Ovary (tissue), 9 donors: ENCODE results near the gene RCOR2. TPM values are rescaled to one million over a fixed set of nuclear protein-coding genes. Genes with fewer than 3 reads are reported as not detected.
A peak's percentile ranks its signal among the peaks of the same experiment; 100 is the strongest.

Experiments used
- DNase-seq, 5 donors: peaks; one replicate each; pipeline ENCODE4 v3.0.0-alpha.2; 2019 to 2020
- H3K27ac ChIP-seq, 2 donors: fragments of 200-600 bp; one replicate each; pipeline versions ENCODE4 v1.5.1 to v1.8.0; 2019 to 2022
- H3K27me3 ChIP-seq: fragments of 200-600 bp; one replicate; pipeline ENCODE4 v1.8.0; 2022
- H3K36me3 ChIP-seq: fragments of 200-600 bp; sonication (generic); one replicate; pipeline ENCODE4 v1.5.1; 2019
- H3K4me1 ChIP-seq: one replicate; pipeline ENCODE4 v1.8.1; 2013; ENCODE audit warnings: mild to moderate bottlenecking, moderate library complexity; ENCODE audit not compliant: insufficient read depth
- H3K4me3 ChIP-seq: fragments of 200-600 bp; sonication (generic); one replicate; pipeline ENCODE4 v1.5.1; 2017
- H3K9me3 ChIP-seq, 2 donors: fragments of 200-600 bp in 1 of 2; sonication (generic) in 1 of 2; one replicate each; pipeline versions ENCODE4 v1.5.1 to v1.8.1; 2013 to 2019; ENCODE audit warnings: mild to moderate bottlenecking in 1 of 2, moderate library complexity in 1 of 2
- CTCF ChIP-seq, 3 donors: fragments of 450-650 bp in 2 of 3; fragments of 200-600 bp in 1 of 3; IDR thresholded peaks; one replicate each; pipeline versions ENCODE4 v1.5.1 to v1.8.0; 2016 to 2022; ENCODE audit warnings: antibody characterized with exemption in 3 of 3, mild to moderate bottlenecking in 1 of 3
- EP300 ChIP-seq: sonication (generic); formaldehyde crosslinking; IDR thresholded peaks from one replicate; pipeline ENCODE4 v1.6.1; 2017; ENCODE audit warnings: antibody characterized with exemption
- POLR2A ChIP-seq: fragments of 450-650 bp; IDR thresholded peaks from one replicate; pipeline ENCODE4 v1.6.1; 2017; ENCODE audit warnings: antibody characterized with exemption, mild to moderate bottlenecking, moderate library complexity
- WGBS, 3 donors: extraction: QIAGEN DNeasy Blood & Tissue Kit in 1 of 3; methylation state at CpG; one replicate each; pipeline versions ENCODE4 v1.1.5 to v1.1.7; 2013 to 2017; 5-methylcytosine and 5-hydroxymethylcytosine counted together
- intact Hi-C, 4 donors: fragments of 100-400 bp; cut with DNase I; formaldehyde crosslinking; loops; one replicate each; pipeline versions ENCODE4 v1.11.0 to v1.15.1; 2022 to 2023
- polyA plus RNA-seq, 2 donors: library from polyadenylated mRNA; stranded (reverse); fragments of 200-250 nt in 1 of 2; fragments of 350-450 nt in 1 of 2; fragmentation: Illumina TruSeq in 1 of 2; extraction: RNeasy Lipid Tissue Mini Kit (QIAGEN cat#74804) in 1 of 2; gene quantifications; one replicate each; pipeline ENCODE4 v1.2.3, GENCODE V29; 2013 to 2014
- total RNA-seq, 7 donors: library from RNA; depleted of rRNA in 2 of 7; stranded (reverse); fragments of >200 nt in 2 of 7; fragmentation: NEBNext Ultra II Directional in 3 of 7; extraction: Animal tissue kit (Norgen Biotek cat#: 25700) in 3 of 7; gene quantifications; one replicate each; pipeline versions ENCODE4 v1.1.0 to v1.2.4, GENCODE V29; 2016 to 2023
- donor health status: DM: no; HTN: no; CAD: no; lungs with moderate emphysema.
- donor health status: DM: no; HTN: no; CAD: no.
- donor health status: Bipolar disorder and iron deficiency.
- donor health status: DM: yes; HTN: yes; CAD: no.
- donor health status: DM: no; HTN: no; CAD: no.
- donor health status: DM: yes; HTN: yes; CAD: no.

RCOR2 gene
- total and polyA plus RNA-seq, 9 donors: 0.12 to 7.9 (median 2.2) TPM

DNA sequence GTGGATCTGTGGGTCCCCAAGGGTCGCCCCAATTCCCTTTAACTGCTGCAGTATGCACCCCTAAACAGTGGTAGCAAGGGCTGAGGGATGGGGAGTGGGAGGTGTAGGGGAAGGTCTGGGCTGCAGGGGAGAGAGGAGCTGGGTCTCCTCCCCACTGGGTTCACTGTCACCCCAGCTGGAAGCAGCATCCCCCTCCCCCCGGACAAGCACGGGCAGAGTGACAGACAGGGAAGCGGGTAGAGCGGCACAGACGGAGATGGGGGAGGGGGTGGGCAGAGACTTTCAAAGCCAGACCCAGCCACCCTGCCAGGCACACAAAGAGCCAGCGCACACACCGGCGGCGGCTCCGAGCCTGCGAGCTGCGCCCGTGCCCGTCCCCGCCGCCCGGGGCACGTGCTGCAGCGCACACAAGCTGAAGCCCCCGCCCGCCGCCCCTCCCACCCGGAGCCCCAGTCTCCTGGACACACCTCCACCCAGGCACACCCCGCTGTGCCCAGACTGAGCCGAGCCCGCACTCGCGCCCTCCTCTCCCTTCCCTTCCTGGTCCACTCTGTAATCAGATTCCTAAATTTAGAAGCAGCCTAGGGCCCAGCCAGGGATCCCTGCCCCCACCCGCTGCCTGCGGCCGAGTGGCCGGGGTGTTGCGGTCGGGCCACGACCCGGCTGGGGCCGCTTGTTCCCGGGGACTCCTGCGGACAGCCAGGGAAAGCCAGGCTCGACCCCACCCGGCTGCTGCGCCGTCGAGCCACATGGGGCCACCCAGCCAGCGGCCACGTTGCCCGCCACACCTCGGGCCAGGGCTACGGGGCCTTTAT is 935 bp upstream of the RCOR2 start:
- Histone ChIP-seq H3K27me3 (no peaks in the 10 kb centered on the region), H3K4me3 (peak overlapping the region; percentile 32), H3K27ac (peak overlapping the region; percentile 52 to 78), H3K4me1 (peaks cover 15% of the 10 kb centered on the region), H3K36me3 (no peaks in the 10 kb centered on the region), H3K9me3 (no peaks in the 10 kb centered on the region)
- WGBS, 3 donors: 4 to 5% (median 4%) methylated on average over 41 to 50 of the region's 50 CpGs
- peak; percentile 65 to 79 (median 71) for DNase-seq
- intact Hi-C loops: no loop called here
- no peak for TF ChIP-seq POLR2A

DNA sequence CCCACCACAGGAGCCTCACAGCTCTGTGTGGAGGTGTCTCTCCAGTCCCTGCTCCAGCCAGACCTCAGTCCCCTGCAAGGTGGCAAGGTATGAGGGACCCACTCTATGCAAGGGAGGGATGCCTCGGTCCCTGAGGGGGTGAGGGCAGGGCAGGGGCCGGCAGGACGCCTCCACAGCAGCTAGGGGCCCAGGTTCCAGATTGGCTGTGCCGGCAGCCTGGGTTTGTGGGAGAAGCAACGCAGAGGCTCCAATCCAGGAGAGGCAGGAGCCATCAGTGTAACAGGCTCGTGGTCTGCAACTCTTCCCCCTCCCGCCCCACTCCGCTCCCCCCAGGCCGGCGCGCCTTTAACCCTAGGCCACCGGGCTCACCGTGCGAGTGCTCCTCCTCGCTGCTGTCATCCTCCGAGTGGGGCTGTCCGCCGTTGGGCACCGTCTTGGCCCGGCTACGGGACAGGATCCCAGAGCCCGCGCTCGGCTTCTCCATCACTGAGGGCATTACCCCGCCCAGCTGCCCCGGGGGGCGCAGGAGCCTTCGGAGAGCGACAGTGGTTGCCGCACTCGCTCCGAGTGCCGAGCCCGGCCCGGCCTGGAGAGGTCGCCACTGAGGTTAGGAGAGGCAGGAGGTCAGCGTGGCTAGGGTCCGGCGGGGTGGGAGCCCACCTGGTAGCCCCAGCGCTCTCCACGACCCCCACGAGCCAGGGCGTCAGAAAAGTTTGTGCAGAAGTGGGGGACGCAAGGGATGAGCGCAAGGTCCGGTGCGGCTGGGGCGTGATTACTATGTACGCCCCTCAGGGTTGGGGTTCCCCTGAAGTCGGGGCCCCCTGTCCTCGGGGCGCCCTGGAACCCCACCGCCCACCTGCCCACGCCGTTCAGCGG is 765 bp downstream of the RCOR2 start:
- Histone ChIP-seq H3K27me3 (no peaks in the 10 kb centered on the region), H3K4me1 (peaks cover 15% of the 10 kb centered on the region), H3K4me3 (peak overlapping the region; percentile 32), H3K36me3 (no peaks in the 10 kb centered on the region), H3K27ac (no peak overlapping the region), H3K9me3 (no peaks in the 10 kb centered on the region)
- TF ChIP-seq EP300: no peak
- no peak for TF ChIP-seq POLR2A
- peak in 1 of 3 donors; percentile 22 for TF ChIP-seq CTCF (IDR thresholded peaks at IDR 0.05)
- 2 to 4% (median 3%) methylated on average over 53 to 56 of the region's 56 CpGs for WGBS, 3 donors
- intact Hi-C loops: no loop called here
- DNase-seq: peak in 4 of 5 donors; percentile 40 to 72 (median 70)

DNA sequence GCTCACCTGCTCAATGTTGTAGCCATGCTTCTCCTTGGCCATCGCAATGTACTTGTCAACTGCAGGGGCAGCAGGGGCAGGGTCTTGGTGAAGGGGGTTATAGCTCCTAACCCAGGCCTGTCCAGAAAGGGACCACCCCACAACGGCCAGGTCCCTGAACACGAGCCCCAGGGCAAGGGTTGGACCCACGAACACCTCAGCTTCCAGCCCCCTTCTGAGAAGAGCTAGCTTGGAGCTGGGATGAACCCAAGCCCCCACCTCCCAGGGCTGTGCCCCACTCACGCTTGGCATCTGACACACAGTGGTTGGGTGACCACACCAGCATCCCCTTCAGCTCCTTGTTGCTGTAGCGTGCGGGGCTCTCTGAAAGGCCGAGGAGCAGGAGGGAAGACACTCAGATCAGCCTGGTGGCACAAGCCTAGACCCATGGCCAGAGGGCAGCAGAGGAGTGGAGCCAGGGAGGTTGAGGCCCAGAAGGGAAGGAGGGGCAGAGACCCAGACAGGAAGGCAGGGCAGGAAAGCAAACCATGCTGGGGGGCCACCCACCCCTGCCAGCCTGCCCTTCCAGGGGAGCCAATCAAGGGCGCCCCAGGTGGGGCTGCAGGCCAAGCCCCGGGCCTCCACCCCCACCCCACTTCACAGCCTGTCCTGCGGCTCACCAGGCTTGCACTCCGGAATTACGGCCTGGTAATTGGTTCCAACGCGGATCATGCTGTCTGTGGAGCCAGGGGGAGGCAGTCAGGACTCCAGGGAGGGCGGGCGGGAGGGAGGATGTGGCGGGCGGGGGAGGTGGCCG is 1.9 kb downstream of the RCOR2 start:
- Histone ChIP-seq H3K4me3 (no peak overlapping the region), H3K27me3 (no peaks in the 10 kb centered on the region), H3K4me1 (peaks cover 12% of the 10 kb centered on the region), H3K9me3 (no peaks in the 10 kb centered on the region), H3K36me3 (no peaks in the 10 kb centered on the region), H3K27ac (no peak overlapping the region)
- 57 to 60% (median 57%) methylated on average over 20 of the region's 20 CpGs for WGBS, 3 donors
- DNase-seq: no peak
- TF ChIP-seq CTCF (IDR thresholded peaks at IDR 0.05): no peak
- no peak for TF ChIP-seq EP300
- no peak for TF ChIP-seq POLR2A
- intact Hi-C loops: no loop called here

GRCh38 chr11:63913866-63914830 is 2.8 kb downstream of the RCOR2 start:
- intact Hi-C loops: no loop called here
- no peak overlapping the region for H3K4me3 ChIP-seq

More at GRCh38 chr11:63913866-63914830, 2.8 kb downstream of the RCOR2 start:
- no peak overlapping the region for H3K27ac ChIP-seq
- H3K9me3 ChIP-seq: no peaks in the 10 kb centered on the region
- no peak for DNase-seq
- no peaks in the 10 kb centered on the region for H3K27me3 ChIP-seq
- 88 to 90% (median 90%) methylated on average over 34 of the region's 34 CpGs for WGBS, 3 donors
- peaks cover 10% of the 10 kb centered on the region for H3K4me1 ChIP-seq
- no peak for TF ChIP-seq EP300
- TF ChIP-seq POLR2A: no peak
- TF ChIP-seq CTCF (IDR thresholded peaks at IDR 0.05): no peak
- no peaks in the 10 kb centered on the region for H3K36me3 ChIP-seq
